ENCODE results near the gene NOTO. TPM values are rescaled to one million over a fixed set of nuclear protein-coding genes. Genes with fewer than 3 reads are reported as not detected.

Gene NOTO
- total RNA-seq, 1 donor from 2014 or later = not detected

DNA sequence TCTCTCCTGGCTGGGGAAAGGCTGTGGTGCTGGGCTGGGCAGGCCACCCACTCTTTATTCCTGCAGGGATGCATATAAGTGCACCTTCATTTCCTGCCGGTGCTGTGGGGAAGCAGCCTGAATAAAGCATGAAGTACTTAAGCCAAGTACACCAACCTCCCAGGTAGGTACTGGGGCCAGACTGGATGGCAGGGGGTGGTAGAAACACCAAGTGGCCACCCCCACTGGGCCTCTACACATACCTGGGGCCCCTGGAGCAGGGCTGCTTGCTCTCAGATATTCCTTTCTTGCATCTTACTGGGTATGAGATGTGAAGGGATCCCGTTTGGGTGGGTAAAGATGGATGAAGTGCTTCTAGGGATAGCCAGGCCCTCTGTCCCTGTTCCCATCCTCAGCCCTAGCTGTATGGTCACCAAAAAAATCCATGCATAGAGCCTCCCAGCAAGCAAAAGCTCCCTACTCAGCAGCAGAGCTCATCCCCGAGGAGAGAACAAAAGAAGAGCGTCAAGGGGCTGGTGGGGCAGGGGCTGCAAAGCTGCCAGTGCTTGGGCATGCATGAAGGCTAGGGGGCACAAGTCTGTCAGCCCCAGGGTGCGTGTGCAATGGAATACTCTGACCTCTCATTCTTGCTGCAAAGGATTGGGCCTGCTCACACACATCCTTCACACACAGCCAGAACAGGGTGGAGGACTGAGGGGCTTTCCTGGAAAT, 53.7 kb downstream of the NOTO start:
- peaks cover 2% of the 10 kb centered on the region for H3K27me3 Mint-ChIP-seq (ENCODE audit: low read depth)
- no peaks in the 10 kb centered on the region for H3K4me1 Mint-ChIP-seq
- no peaks in the 10 kb centered on the region for H3K9me3 Mint-ChIP-seq
- TF ChIP-seq, protein P1, sequence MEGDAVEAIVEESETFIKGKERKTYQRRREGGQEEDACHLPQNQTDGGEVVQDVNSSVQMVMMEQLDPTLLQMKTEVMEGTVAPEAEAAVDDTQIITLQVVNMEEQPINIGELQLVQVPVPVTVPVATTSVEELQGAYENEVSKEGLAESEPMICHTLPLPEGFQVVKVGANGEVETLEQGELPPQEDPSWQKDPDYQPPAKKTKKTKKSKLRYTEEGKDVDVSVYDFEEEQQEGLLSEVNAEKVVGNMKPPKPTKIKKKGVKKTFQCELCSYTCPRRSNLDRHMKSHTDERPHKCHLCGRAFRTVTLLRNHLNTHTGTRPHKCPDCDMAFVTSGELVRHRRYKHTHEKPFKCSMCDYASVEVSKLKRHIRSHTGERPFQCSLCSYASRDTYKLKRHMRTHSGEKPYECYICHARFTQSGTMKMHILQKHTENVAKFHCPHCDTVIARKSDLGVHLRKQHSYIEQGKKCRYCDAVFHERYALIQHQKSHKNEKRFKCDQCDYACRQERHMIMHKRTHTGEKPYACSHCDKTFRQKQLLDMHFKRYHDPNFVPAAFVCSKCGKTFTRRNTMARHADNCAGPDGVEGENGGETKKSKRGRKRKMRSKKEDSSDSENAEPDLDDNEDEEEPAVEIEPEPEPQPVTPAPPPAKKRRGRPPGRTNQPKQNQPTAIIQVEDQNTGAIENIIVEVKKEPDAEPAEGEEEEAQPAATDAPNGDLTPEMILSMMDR (IDR thresholded peaks at IDR 0.05; ENCODE audit: unreplicated experiment) = no peak
- no peak overlapping the region for H3K27ac Mint-ChIP-seq
- no peak overlapping the region for H3K4me3 Mint-ChIP-seq
- peaks cover 8% of the 10 kb centered on the region for H3K36me3 Mint-ChIP-seq
- DNase-seq (ENCODE audit: low spot score in 2 of 2, unreplicated experiment in 2 of 2) = no peak

DNA sequence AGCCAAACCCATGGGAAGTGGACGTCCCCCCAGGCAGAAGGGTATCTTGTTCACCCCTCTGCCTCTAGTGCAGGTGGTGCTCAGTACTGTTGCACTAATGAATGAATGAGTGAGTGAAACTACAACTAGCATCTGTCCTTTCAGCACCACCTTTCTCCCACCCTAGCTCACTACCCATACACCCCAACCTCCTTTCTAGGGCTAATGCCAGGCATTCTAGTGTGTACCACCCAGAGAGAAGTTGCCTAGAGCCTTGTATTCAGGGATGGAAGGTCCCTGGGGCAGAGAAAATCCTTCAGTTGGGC, 54.2 kb downstream of the NOTO start:
- Mint-ChIP-seq H3K27ac (no peak overlapping the region), H3K27me3 (ENCODE audit: low read depth) (peaks cover 2% of the 10 kb centered on the region), H3K9me3 (no peaks in the 10 kb centered on the region), H3K4me1 (no peaks in the 10 kb centered on the region), H3K36me3 (peaks cover 7% of the 10 kb centered on the region), H3K4me3 (no peak overlapping the region)
- TF ChIP-seq, protein P1 (IDR thresholded peaks at IDR 0.05; ENCODE audit: unreplicated experiment) = no peak
- no peak for DNase-seq (ENCODE audit: low spot score in 2 of 2, unreplicated experiment in 2 of 2)

DNA sequence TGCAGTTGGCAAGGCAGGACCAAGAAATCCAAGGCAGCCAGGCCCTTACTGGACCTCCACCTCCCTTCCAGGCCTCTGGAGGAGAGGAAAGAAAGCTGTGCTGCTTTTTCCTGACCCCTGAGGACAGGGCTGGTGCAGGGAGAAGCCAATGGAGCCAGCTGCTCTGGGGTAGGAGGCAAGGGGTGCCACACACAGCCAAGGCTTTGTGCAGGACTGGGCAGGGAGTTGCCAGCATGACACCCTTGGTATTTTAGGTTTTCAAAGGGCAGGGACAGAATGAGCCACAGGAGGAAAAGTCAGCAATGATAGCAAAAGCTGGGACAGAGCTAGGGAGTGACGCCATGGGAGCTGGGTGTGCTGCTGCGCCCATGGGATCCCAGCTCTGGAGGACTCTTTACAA, 54.6 kb downstream of the NOTO start:
- no peaks in the 10 kb centered on the region for H3K4me1 Mint-ChIP-seq
- H3K4me3 Mint-ChIP-seq = no peak overlapping the region
- DNase-seq (ENCODE audit: low spot score in 2 of 2, unreplicated experiment in 2 of 2) = no peak
- H3K27me3 Mint-ChIP-seq (ENCODE audit: low read depth) = peaks cover 2% of the 10 kb centered on the region
- no peaks in the 10 kb centered on the region for H3K9me3 Mint-ChIP-seq
- H3K27ac Mint-ChIP-seq = no peak overlapping the region
- H3K36me3 Mint-ChIP-seq = peaks cover 7% of the 10 kb centered on the region
- TF ChIP-seq, protein P1 (IDR thresholded peaks at IDR 0.05; ENCODE audit: unreplicated experiment) = no peak

DNA sequence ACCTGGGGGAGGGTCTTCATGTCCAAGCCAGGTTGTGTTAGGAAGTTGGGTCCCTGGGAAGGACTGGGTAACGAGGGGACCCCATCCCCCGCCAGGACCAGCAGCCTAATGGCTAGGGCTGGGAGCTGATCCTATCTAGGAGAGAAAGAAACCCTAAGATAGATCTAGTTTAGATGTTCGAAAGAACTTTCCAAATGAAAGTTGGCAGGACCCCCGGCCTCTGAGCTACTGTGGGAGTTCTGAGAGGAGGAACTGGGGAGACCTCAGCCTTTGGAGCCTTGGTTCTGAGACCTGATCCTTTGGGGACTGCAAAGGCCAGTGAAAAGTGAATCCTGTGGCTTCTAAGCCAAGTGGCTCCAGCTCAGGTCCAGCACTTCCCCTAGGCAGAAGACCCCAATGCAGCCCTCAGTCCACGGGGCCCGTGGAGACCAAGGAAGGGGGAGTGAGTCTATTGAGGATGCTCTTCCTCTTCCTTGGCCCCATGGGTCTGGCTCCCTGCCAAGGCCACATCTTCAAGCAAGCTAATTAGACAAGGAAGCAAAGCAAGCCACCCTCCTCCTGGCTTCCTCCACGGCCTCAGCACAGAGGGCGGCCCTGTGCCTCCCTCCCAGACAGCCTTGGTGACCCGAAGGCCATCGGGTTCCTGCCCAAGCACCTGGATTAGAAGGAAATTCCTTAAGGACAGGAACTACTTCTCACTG, 55.2 kb downstream of the NOTO start:
- peaks cover 2% of the 10 kb centered on the region for H3K27me3 Mint-ChIP-seq (ENCODE audit: low read depth)
- no peak for DNase-seq (ENCODE audit: low spot score in 2 of 2, unreplicated experiment in 2 of 2)
- peaks cover 7% of the 10 kb centered on the region for H3K36me3 Mint-ChIP-seq
- TF ChIP-seq, protein P1 (IDR thresholded peaks at IDR 0.05; ENCODE audit: unreplicated experiment) = no peak
- no peak overlapping the region for H3K27ac Mint-ChIP-seq
- H3K9me3 Mint-ChIP-seq = no peaks in the 10 kb centered on the region
- no peak overlapping the region for H3K4me3 Mint-ChIP-seq
- H3K4me1 Mint-ChIP-seq = no peaks in the 10 kb centered on the region

DNA sequence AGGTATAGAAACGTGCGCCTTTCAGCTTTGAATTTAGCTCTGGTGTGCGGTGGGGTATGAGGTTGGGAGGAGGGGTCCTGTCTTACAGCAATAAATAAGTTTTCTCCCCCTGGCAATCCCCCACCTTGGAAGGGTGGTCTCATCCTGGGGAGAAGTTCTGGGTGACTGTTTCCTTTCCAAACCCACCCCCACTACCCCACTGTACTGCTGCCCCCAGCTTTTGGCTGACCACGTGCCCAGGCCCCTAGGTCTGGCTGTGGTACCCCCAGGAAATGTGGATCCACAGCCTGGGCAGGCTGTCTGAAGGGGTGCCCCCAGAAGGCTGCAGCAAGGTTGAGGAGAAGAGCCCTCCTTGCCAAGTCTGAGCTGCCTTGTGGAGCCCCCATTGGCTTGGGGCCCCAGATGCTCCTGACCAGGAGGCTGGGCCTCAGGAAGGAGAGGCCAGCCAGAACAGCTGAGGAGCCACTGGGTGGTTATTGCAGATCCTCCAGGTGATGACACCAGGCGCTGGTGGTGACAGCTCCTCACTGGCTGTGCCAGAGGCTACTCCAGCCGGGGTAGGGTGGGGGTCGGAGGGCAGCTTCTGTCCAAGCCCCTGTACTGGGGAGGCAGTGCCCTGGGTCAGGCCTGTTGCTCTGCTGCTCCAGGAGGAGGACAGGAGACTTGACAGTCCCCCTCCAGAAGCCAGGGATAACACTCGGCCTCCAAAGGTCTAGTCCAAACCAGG, 56.0 kb downstream of the NOTO start:
- Mint-ChIP-seq H3K27me3 (ENCODE audit: low read depth) (peaks cover 2% of the 10 kb centered on the region), H3K36me3 (peaks cover 2% of the 10 kb centered on the region), H3K4me1 (no peaks in the 10 kb centered on the region), H3K4me3 (no peak overlapping the region), H3K9me3 (no peaks in the 10 kb centered on the region), H3K27ac (no peak overlapping the region)
- no peak for DNase-seq (ENCODE audit: low spot score in 2 of 2, unreplicated experiment in 2 of 2)
- TF ChIP-seq, protein P1 (IDR thresholded peaks at IDR 0.05; ENCODE audit: unreplicated experiment) = no peak

Measured in mesothelial cell of epicardium (in vitro differentiated cells).